Esophagus muscularis mucosa (tissue), 3 donors: ENCODE measurements around the gene CXXC5.

Experiments
- CTCF ChIP-seq, 3 experiments: fragments of 200-600 bp in 2 of 3; fragments of 450-650 bp in 1 of 3; sonication (generic) in 2 of 3; IDR thresholded peaks; one replicate each; pipeline ENCODE4 v1.5.1; 2017 to 2019; ENCODE audit warnings: antibody characterized with exemption in 3 of 3, mild to moderate bottlenecking in 2 of 3, moderate library complexity in 1 of 3
- POLR2A ChIP-seq: fragments of 450-650 bp; IDR thresholded peaks from one replicate; pipeline ENCODE4 v1.6.1; 2017; ENCODE audit warnings: antibody characterized with exemption, moderate library complexity, mild to moderate bottlenecking, low read depth
- POLR2AphosphoS5 ChIP-seq, 2 donors: sonication (generic); formaldehyde crosslinking; IDR thresholded peaks; one replicate each; pipeline ENCODE4 v1.6.1; 2017; ENCODE audit warnings: antibody characterized with exemption in 2 of 2

- TF ChIP-seq POLR2A (no peak), CTCF (IDR thresholded peaks at IDR 0.05) (no peak), POLR2AphosphoS5 (IDR thresholded peaks at IDR 0.05) (no peak)
These were observed 51.2 kb downstream of the CXXC5 start for GRCh38 chr5:139699351-139699750.
